ENCODE results near the gene PLK5.
"Not testable (repeated sequence)": the region's sequence is repeated elsewhere in the genome, so short reads cannot be mapped to it uniquely, and the experiment has no call there.

Gene PLK5

DNA sequence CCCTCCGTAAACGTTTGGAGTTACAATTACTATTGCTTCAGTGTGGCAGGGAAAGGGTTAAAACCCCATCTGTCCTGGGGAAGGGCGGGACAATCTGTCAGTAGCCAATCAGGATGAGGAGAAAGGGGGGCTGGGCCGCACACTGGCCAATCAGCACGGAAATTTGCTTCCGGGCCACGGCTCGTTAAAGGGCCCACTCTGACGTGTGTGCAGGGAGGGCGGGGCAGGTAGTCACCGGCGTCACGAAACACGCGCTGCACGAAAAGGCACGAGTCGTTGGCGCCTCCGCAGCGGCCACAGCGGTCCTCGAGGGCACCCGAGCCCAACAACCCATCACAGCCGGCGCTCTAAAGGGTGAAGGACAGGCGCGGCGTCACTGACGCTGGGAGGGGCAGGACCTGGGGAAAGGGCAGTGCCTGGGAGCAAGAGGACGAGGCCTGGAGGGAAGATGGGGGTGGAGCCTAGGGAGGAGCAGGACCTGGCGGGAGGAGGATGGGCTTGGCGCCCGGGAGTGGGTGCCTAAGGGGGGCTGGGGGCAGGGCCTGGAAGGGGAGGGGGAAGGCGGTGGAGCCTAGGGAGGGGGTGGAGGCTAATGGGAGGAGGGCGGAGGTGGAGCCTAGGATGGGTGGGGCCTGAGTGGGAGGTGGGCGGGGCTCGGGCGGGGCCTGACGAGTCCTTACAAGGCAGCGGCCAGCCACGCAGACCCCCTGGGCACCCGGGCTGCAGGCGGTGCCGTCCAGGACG is 15.9 kb upstream of the PLK5 start:
- DNase-seq (ENCODE audit: low spot score) = peak; percentile 100

DNA sequence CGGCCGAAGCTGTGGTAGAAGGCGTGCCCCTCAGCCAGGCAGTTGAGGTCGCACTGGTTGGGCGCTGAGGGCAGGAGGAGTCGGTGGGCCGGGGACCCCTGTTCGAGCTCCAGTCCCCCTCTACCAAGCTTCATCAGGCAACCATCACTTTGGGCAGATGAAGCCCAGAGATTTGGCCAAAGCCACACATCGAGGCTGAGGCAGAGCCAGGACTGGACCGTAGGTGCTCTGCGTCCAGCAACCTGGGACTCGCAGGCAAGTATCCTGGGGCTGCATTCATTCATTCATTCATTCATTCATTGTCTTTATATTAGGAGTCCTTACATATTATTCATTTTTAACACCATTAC is 15.4 kb upstream of the PLK5 start:
- no peak for DNase-seq (ENCODE audit: low spot score)

DNA sequence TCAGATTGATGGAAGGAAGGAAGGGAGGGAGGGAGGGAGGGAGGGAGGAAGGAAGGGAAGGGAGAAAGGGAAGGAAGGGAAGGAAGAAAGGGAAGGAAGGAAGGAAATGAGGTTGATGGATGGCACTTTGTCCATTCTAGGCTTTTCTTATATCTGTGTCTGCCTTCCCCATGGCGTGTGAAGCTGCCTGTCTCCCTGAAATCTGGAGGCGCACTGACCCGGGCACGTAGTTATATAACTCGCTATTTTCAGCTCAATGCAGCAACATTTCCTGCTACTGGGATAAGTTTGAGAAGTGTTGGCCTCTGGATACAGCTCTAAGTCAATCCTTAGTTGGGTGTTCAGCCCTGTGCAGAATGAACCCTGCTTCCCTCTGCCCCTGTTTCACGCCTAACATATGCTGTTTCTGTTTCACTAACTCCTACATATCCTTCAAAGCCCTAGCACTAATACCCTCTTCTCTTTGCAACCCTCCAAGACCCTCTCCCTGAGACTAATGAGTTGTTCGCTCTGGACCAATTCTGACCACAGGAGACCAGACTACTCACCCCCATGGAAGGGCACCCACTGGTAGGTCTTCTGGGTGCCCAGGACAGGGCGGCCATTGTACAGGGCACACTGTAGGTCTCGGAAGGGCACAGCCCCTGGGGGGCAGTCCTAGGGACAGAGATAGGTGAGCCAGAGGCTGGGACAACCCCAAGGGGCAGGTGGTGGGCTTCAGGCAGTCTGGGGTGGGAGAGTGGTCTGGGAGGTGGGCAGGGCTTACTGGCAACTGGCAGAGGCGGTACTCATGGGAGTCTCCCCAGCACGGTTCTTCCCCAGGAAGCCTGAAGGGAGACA is 14.1 kb upstream of the PLK5 start:
- no peak for DNase-seq (ENCODE audit: low spot score)

DNA sequence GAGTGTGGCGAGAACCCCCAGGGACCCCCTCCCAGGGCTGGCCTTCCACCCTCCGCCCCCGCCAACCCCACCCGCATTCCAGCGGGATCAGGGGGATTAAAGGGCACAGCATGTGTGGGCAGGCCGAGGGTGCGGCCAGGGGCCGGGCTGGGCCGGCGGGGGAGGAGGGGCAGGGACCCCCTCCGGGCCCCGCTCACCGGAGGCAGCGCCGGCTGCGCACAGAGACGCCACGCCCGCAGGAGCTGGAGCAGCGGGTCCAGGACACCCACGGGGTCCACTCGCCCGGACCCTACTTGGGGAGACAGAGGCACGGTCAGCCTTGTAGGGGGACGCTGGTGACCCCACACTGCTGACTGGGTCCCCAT is 13.5 kb upstream of the PLK5 start:
- DNase-seq (ENCODE audit: low spot score) = no peak

DNA sequence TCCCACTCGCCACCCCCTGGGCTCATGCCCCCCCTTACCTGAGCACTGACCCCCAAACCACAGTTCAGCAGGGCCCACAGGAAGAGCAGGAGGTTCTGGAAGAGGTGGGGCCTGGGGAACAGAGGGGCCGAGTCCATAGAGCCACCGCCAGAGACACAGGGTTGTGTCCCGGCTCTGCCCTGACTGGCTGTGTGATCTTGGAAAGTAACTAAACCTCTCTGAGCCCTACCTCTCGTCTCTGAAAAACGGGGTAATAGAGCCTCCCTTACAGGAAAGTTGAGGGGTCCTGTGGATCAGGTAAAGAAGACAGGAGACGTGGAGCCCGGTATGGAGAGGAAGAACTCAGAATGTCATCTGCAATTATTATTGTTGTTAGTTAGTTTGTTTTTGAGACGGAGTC is 13.1 kb upstream of the PLK5 start:
- DNase-seq (ENCODE audit: low spot score) = no peak

DNA sequence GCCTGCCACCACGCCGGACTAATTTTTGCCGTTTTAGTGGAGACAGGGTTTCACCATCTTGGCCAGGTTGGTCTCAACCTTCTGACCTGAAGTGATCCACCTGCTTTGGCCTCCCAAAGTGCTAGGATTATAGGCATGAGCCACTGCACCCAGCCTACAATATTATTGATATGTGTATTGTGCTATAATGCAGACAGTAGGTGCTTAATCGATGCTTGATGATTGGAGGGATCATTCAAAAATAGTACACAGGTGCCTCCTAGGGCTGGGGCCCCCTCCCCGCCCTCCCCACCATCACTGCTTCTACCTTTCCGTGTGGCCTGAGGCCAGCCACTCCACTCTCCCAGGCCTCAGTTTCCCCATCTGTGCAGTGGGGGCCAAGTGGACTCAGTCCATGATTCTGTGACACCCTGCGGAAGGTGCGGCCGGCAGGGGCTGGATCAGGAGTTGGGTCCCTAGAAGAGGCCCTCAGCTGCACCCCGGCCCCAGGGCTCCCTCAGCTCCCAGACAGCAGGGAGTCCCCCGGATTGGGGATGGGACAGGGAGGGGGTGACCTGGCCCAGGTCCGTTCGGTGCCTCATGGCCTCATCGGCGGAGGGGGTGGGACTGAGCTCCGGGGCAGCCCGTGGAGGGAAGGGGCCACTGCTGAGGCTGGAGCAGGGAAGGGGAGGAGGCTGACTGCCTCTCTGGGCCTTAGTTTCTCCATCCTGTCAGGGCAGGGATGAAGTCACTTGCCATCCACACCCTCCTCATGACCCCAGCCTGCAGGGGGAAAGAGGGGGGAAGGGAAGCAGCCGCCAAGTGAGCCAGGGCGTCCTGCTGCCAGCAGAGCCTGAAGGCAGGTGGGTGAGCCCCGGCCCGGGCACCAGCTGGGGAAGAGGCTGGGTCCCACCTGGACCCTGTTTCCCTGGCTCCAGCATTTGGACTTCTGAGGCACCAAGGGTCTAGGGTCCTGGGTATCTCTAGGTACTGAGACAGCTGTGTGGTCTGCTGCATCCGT is 12.3 kb upstream of the PLK5 start:
- DNase-seq (ENCODE audit: low spot score) = no peak

DNA sequence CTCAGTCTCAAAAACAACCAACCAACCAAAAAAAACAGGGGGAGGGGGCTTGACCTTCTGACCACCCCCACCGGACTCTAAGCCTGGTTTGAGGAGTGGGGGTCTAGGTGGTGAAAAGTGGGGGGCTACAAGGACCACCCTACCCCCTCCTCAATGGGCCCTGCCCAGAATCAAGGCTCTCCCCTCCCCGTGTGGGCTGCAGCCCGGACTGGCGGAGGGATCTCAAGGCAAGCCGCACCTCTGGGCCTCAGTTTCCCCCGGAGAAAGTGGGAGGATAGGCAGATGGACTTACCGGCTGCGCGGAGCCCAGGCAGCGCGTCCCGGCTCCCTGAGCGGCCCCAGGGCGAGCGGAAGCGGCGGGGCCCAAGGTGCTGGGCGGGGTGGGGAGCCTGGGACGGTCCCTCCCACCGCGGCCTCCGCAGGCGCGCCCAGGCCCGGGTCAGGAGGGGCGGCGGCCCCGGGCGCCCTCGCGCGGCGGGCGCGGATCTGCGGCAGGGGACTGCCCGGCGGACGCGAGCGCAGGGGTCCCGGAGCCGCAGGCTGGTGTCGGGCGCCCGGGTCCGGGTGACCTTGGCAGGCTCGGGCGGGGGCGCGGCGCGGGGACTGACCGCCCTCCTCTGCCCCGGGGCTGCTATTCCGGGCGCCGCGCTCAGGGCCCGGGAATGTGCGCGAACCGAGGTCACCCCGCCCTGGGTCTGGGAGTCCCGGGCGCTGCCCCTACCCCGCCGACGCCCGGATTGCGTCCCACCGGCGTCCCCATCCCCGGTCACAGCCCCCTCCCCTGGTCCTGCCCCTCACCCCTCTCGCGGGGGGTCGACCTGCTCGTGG is 11.0 kb upstream of the PLK5 start, which contains the start of gene ADAMTSL5:
Gene ADAMTSL5 (minus strand): TSS at position 349 of the 828 bp plus-strand sequence. CDS start 2,076 bp downstream, outside the sequence.
- peak; percentile 94 for DNase-seq (ENCODE audit: low spot score)

DNA sequence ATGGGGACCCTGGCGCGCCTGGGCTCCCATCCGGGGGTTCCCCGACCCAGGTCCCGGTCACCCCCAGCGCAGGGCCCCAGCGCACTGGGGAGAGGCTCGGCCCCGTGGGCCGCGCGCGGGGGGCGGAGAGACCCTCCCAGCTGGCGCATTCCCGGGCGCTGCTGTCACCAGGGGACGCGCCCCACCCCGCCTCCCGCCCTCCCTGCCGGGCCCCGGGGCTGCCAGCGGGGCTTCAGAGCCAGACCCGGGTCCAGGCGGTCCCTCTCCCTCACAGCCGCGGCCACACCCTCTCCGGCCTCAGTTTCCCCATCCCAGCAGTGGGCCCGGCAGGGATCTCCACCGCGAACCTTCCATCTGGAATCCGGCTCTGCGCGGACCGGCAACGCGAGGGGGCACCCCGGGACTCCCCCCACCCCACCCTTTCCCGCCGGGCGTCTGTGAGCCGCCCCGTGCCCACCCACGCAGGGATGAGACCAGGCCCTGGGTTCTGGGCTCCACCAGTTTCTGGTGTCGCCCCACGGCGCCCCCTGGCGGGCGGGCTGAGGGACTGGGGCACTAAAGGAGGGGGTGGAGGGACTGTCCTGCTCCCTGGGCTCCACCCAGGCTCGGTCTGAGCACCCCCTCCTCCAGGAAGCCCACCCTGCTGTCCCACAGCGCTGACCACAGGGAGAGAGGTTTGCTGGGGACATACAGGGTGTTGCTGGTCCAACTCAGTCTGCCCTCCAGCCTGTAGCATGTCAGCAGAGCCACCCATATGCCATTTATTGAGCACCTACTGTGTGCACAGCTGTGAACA is 10.2 kb upstream of the PLK5 start:
- peak; percentile 94 for DNase-seq (ENCODE audit: low spot score)

DNA sequence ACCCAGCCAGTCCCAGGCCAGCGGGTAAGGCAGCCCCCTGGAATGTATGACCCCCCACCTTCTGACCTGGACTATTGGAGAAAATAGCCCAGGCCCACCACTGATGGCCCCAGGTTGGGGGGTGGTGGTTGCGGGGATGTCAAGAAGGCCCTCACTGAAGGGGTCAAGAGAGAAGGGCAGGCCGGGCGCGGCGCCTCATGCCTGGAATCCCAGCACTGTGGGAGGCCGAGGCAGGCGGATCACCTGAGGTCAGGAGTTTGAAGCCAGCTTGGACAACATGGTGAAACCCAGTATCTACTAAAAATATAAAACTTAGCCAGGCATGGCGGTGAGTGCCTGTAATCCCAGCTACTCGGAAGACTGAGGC is 9.6 kb upstream of the PLK5 start:
- no peak for DNase-seq (ENCODE audit: low spot score)

DNA sequence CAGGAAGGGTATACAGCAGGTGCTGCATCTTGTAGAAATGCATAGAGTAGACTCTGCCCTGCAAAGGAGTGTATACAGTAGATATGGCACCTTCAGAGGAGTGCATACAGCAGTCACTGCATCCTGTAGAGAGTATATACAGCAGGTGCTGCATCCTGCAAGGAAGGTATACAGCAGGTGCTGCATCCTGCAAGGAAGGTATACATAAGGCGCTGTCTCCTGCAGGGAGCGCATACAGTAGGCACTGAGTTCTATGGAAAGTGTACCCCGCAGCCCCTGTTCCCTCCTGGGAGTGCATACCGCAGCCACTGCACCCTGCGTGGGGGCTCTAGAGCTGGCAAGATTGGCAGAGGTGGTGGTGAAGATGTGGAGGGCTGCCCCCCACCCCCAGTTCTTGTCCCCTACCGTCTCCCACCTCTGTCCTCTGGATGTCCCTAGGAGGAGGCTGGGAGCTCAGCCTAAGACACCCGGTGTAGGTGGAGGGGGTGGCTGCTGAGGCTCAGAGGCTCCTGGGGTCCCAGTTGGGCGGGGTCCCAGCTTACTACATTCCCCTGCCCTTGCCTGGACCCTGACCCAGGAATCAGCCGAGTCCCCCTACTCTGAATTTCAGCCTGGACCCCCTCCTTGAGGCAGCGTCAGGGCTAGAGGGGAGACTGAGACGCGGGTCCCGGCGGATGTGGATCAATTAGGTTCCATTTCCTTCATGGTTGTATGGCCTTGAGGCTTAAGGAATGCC is 8.7 kb upstream of the PLK5 start:
- DNase-seq (ENCODE audit: low spot score) = no peak

DNA sequence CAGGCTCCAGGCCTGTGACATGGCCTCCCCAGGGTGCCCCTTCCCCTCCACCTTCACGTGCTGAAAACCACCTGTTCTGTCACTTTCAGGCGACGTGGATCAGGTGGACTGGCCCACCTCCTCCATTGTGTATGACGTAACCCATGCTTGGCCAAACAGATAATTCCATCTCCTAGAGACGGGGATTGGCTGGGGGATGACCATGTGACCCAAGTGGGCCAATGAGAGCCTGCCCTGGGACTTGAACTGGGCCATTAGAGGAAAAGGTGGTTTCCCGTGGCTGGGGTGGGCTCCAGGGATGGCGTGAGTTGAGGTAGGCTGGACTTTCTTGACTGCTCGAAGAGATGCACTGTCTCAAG is 7.5 kb upstream of the PLK5 start:
- DNase-seq (ENCODE audit: low spot score) = no peak

DNA sequence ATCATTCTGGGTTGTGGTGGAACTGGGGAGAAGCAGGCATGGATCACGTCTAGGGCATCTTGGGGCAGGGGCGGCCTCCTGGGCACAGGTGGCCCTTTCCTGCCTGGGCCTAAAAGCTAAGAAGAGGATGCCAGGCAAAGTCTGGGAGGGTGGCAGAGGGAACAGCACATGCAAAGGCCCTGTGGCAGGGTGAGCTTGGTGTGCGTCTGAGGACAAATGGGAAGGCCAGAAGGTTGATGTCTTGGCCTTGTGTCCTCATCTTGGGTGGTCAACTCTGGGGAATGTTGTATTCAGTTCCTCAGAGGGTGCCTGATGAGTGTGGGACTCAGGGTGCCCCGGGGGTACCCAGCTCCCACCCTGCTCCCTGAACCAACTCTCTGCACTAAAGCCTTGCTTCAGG is 5.4 kb upstream of the PLK5 start:
- DNase-seq (ENCODE audit: low spot score) = no peak

DNA sequence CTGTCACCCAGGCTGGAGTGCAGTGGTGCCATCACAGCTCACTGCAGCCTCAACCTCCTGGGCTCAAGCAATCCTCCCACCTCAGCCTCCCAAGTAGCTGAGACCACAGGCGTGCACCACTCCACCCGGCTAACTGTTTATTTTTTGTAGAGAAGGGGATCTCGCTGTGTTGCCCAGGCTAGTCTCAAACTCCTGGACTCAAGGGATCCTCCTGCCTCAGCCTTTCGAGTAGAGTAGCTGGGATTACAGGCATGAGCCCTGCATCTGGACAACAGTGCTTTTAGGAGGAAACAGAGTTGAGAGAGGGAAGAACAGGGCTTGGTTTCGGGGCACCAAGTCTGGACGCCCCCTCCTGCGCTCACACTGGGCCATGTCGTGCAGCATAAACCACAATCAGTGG is 4.1 kb upstream of the PLK5 start:
- DNase-seq (ENCODE audit: low spot score) = not testable (repeated sequence)

DNA sequence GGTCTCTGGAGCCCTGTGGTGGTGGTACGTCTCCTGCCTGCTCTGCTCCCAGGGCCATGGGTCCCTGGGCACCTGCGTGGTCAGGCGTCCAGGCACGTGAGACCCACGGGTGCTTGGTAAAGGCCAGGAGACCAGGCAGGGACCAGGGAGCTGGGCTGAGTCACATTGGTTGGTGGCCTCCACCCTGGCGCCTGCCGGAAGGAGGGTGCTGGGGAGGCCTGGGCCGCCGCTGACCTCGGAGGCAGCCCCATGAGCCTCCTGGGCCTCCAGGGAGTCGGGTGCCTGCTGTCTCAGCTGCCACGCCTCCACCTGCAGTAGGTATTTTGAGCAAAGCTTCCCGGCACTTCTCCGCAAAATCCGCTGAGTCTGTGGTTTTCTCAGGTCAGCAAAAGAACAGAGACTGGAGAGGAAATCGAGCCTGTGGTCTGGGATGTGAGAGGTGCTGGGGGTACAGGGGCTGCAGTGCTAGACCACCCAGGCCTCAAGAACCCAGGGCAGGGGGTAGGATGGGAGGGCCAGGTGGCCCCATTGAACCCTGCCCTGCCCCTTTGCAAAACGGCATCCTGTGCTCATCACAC is 3.6 kb upstream of the PLK5 start:
- no peak for DNase-seq (ENCODE audit: low spot score)

DNA sequence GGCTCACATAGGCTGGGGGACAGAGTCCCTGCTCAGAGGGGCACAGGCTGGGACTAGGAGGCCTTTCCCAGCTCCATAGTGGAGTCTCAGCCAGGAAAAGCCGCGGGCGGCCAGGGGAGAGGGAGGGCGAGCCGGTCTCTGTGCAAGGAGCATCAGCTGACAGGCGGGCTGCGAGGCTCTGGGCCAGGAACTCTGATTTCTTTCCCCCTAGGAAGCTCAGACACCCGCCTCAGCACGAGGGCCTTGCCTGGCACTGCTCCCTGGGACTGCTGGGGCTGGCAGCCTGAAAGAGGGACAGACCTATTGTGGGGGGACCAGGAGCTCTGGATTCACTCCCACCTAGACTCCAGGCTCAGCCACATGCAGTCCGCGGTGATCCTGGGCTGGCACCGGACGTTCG is 2.2 kb upstream of the PLK5 start:
- DNase-seq (ENCODE audit: low spot score) = no peak

DNA sequence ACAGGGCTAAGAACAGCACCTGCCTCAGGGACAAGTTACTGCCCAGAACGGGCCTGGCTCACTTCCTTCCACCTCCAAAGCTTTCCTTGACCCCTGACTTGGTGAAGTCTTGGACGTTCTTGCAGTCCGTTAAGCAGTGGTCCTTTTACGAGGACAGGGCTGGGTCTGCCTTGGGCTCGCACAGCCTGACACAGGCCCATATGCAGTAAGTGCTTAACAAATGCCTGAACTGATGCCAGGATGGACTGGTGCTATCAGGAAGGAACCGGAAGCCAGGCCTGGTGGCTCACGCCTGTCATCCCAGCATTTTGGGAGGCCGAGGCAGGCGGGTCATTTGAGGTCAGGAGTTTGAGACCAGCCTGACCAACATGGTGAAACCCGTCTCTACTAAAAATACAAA is 1.8 kb upstream of the PLK5 start:
- DNase-seq (ENCODE audit: low spot score) = no peak

DNA sequence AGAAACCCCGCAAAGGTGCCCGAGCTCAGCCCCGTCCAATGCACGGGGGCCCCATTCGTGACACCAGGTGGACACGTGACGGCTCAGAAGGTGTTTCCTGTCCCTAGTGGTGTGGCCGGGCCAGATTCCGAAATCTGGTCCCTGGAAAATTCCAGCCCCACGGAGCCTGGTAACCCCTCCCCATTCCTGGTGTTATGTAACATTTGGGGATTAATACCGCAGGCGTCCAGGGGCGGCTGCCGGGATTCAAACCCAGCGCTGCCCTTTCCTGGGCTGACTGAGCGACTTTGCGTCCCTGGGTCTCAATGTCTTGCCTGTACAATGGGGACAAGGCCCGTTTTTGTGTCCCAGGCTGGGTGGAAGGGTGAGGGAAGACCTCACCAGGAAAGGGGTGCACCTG is 1.0 kb upstream of the PLK5 start:
- no peak for DNase-seq (ENCODE audit: low spot score)

DNA sequence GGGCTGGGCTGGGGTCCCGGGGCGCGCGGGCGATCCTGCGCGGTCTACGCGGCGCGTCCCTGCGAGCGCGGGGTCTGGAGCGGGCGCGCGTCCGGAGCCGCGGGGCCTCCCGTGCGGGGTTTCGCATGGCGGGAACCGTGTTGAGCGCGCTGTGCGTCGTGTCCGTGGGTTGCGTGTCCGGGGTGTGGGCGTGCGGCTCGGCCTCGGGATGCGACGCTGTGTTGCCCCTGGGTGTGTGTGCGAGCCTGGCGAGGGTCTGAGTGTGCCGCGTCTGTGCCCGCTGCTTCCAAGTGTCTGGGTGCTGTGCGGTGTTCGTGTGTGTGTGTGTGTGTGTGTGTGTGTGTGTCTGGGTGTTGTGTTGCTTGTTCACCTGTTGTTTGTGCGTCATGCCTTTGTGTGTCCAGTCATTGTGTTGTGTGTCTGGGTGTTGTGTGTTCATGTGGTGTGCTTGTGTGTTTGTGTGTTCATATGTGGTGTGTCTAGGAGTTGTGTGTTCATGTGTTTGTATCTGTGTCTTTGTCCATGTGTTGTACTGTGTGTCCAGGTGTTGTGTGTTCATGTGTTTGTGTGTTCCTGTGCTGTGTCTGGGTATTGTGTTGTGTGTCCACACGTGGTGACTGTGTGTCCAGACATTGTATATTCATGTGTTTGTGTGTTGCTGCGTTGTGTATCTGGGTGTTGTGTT is 552 bp downstream of the PLK5 start:
- no peak for DNase-seq (ENCODE audit: low spot score)

DNA sequence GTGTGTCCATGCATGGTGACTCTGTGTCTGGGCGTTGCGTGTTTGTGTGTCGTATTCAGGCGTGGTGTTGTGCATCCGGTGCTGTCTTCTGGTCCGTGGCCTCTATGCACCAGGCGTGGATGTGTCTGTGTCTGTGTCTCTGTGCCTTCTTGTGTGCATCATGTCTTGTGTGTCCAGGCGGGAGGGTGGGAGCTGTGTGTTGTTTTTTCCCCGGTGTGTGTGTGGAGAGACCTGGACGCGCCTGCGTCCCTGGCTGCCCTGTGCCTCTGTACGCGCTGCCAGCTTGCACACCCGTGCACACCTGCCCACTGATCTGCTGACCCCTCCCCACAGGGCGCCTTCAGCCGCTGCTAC is 1.1 kb downstream of the PLK5 start:
- DNase-seq (ENCODE audit: low spot score) = no peak

All from GM03348 (cell line).